GM11168 (cell line): ENCODE data around the gene NCOA3.

ENCODE experiments used
- in situ Hi-C: fragments of 300-500 bp; cut with MboI; formaldehyde crosslinking; loops from one replicate; pipeline ENCODE4 v1.12.0; 2022; ENCODE audit warnings: low sequenced_read_pairs; ENCODE audit not compliant: unreplicated experiment

Gene NCOA3

DNA sequence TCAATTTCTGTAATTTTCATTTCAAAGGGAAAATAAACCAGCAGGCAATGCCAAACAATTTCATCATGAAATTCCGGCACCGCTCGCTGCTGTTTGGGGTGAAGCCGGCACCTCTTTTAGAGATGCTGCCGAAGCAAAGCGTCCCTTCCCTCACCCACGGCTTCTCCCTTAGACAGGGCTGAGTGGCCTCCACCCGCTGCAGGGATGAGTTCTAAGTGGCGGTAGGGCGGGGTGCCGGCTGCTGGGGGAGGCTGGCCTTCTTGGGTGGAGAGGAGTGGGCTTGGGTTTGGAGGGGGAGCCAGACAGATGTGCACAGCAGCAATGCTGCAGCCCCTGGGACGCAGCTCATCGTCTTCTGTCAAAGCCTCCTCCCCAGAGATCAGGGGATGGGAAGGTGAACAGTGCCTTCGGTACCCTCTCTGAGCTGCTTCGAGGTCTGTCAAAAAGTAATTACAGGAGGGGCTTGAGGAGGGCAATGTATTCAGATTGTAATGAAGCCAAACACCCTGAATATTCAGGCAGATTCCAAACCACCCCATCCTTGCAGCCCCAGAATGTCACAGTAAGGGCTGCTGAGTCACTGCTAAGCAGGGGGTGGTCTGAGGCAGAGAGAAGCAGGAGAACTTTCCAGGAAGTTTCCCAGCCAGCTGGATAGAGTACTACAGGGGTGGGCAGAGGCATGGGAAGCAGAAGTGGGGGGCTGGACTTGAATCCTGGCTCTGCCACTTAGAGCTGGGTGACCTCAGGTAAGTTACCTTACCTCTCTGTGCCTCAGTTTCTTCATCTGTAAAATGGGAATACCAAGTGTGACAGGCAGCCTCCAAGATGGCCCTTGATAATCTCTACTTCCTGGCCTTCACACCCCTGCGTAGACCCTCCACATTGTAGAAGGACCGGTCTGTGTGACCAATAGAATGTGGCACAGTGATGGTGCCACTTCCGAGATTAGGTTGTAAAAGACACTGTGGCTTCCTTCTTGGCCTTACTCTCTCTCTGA lies 187.0 kb downstream of the NCOA3 start:
- in situ Hi-C loops, result loop anchor here (10.0 kb wide), 1 partner anchor 926 kb away; no protein-coding TSS in a partner anchor

DNA sequence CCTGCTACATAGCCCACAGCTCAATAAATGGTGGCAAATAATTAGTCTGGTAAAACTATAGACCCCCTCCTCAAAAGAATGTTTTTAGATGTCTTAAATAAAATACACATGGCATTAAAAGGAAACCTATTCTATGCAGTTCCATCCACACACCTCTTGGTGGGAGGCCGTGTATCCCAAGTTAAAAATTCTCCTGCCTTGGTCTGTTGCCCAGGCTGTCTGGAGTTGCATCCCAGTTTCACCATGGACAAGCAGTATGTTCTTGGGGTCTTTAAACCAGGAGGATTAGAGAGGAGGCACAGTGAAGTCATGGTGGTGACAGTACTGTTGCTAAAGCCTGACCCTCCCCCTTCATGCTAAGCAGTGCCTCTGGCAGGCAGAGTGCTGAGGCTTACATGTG lies 188.0 kb downstream of the NCOA3 start:
- in situ Hi-C loops, result loop anchor here (10.0 kb wide), 1 partner anchor 925 kb away; no protein-coding TSS in a partner anchor

GRCh38 chr20:47691625-47692024 lies 189.9 kb downstream of the NCOA3 start:
- in situ Hi-C loops, result no loop called here

DNA sequence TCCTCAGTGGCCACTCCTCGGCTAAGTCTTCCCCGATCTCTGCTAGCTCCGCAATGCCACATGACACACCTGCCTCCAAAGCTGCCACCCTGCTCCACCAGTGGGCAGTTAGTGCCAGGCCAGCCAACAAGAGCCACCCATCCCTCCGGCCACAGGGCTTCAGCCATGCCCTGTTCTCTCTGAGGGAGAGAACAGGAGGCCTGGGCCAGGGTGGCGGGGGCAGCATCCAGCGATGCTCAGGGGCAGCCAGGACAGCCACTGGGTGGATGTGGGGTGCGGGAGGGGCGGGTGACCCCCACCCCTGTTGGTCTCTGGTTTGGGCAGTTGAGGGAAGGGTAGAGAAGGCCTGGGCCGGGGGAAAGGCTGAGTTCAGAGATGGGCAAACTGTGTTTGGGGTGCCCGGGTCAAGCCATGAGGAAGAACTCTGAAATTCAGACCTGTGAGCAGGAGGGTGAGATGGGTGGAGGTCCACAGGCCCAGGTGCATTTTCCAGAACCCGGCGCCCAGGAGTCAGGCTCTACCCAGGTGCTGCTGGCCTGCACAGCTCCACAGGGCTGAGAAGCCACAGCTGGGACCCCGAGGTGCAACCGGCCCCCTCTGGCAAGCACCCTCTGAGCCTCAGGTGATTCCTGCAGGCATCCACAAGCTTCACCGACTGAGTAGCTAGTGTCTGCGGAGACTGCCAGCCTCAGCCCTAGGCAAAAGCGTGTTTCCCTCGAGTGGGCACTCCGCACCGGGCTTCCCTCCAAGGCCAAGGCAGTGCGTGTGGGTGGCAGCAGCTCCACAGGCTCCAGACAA lies 192.5 kb downstream of the NCOA3 start:
- in situ Hi-C loops, result no loop called here

- in situ Hi-C loops, result no loop called here
Observed at GRCh38 chr20:47696856-47697255, 195.2 kb downstream of the NCOA3 start.

DNA sequence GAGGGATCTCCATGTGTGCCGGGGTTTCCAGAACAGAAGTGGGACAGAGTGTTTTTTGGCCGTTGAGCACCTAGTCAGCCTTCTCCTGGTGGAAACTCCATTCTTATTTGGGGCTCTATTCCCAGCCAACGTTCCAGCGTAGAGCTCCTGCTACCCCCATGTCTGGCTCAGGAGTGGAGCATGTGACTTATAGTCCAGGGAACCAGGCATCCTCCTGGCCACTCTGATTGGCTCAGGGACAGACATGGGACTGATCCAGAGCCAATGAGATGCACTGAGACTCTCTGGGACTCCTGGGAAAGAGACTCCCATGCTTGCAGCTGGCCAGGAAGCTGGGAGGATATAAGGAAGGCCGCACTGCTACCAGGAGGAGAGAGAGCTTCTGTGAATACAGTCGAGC lies 196.5 kb downstream of the NCOA3 start:
- in situ Hi-C loops, result no loop called here

DNA sequence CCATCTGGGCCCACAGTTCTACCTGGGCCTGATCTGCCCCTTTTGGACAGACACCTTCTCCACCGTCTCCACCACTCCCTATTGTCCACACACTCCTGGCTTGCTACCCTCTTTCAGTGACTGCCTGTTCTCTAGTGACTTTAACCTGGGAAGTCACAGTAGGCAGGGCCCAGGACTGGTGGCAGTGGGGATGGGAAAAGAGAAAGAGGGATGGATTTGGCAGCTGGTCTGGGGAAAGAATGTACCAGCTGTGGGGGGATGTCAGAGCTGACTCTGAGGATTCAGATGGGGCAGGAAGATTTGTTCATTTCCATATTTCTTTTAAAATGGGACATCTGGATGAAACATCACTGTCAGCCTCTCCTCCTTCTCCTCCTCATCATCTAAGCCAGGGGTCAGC lies 198.1 kb downstream of the NCOA3 start:
- in situ Hi-C loops, result no loop called here

- in situ Hi-C loops, result no loop called here
Observed at GRCh38 chr20:47700327-47700726, 198.6 kb downstream of the NCOA3 start.

- in situ Hi-C loops, result no loop called here
Observed at GRCh38 chr20:47701612-47702011, 199.9 kb downstream of the NCOA3 start.

DNA sequence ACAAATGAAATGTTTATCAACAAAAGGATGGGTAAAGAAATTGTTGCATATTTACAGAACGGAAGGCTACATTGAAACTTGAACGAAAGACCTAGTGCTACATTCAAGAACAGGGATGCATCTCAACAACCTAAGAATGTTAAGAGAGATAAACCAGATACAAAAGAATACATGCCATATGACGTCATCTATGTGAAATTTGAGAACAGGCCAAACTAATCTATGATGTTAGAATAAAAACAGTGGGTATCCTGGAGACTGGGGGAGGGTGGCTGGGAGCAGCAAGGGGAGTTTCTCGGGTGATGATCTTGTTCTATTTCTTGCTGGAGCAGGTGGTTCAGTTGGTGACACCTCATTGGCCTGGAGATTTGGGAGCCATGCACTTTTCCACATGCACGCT lies 202.1 kb downstream of the NCOA3 start:
- in situ Hi-C loops, result no loop called here

DNA sequence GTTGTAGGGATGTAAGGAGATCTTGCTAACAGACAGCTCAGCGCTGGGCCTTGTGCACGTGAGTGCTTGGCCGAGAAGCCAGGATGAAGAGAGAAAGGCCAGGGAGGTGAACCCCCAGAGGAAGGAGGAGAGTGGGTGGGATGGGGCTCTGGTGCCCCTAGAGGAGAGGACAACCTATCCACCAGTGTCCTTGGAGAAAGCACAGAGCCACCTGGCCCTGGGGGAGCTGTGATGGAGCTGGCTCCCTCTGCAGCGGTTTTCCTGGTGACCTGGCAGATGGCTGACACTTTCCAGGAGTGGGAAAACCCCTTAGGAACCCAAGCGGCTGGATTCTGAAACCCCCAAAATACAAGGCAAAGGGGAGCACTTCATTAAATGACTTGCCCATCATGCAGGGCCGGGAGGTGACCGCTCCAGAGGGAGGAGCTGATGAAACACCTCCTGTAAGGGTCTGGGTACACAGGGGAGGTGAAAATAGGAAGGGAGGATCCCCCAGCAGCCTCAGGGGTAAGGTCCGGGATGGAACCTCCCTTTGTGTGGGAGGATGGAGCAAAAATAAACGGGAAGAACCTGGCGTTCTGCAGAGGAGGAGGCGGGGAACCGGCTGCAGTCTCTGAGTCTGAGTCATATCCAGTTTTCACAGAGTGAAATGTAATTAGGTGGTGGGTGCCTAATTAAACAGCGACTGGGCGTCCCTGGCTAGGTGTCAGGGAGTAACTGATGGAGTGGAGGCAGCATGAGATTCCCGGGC lies 203.2 kb downstream of the NCOA3 start:
- in situ Hi-C loops, result no loop called here

DNA sequence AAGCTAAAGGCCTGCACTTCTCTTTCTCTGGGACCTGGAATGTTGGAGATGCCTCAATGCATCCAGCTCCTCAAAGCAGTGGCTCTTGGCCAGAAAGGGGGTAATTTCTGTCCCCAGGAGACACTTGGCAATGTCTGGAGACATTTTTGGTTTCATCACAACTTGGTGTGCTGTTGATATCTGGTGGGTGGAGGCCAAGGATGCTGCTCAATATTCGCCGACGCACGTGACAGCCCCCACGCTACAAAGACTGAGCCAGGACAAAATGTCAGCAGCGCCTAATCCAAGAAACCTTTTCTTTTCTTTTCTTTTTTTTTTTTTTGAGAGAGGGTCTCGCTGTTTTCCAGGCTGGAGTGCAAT lies 203.8 kb downstream of the NCOA3 start:
- in situ Hi-C loops, result no loop called here

DNA sequence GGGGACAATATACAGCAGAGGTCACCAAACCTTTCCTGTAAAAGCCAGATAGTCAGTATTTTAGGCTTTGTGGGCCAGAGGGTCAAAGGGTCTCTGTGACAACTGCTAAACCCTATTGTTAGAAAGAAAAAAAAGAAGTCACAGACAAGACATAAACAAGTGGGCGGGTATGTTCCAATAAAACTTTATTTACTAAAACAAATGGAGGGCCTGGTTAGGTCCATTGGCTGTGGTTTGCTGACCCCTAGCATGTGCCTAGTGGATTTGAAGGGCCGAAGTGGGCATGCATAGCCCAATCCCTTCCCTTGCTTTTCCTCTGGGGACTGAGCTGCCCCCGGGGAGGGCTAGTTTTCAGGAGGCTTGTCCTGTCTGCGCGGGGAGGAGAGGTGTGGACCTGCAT lies 204.7 kb downstream of the NCOA3 start:
- in situ Hi-C loops, result no loop called here
